ENCODE results near the gene TTF2. TPM values are rescaled to one million over a fixed set of nuclear protein-coding genes. Genes with fewer than 3 reads are reported as not detected.
"Not testable (repeated sequence)": the region's sequence is repeated elsewhere in the genome, so short reads cannot be mapped to it uniquely, and the experiment has no call there.

Gene TTF2
- total and polyA plus RNA-seq, 2 of the 8 experiments (the other 6 are each of a cell fraction or from before 2014, with no cell fraction given) = 16.9 to 89.6 TPM

GRCh38 chr1:117119144-117119543, 59.0 kb downstream of the TTF2 start:
- H3K79me1 ChIP-seq (ENCODE audit: low read depth, low read length); DNase-seq (ENCODE audit: low read depth in 1 of 2, low spot score in 2 of 2); H3K56ac ChIP-seq (replicated peaks; ENCODE audit: insufficient read length, low read depth, low read length); H2BK20ac ChIP-seq (ENCODE audit: low read length); H4K8ac ChIP-seq (ENCODE audit: extremely low read depth, insufficient read depth, low read length); H3K27me3 ChIP-seq (replicated peaks in 1 of 4; ENCODE audit: control insufficient read depth in 3 of 4, extremely low read depth in 1 of 4, insufficient read depth in 3 of 4, low read length in 3 of 4); H2AFZ ChIP-seq (ENCODE audit: low read length); H2BK120ac ChIP-seq (replicated peaks; ENCODE audit: low read depth, low read length); H3K14ac ChIP-seq (ENCODE audit: insufficient read length); H2AK5ac ChIP-seq (ENCODE audit: low read depth, low read length); H2BK15ac ChIP-seq (ENCODE audit: low read length); H4K91ac ChIP-seq (replicated peaks; ENCODE audit: insufficient read length, low read length); H3K27ac ChIP-seq (ENCODE audit: low read depth, low read length); H3K4ac ChIP-seq (replicated peaks; ENCODE audit: insufficient read length, low read depth, low read length); H3K23ac ChIP-seq (ENCODE audit: insufficient read length); H4K5ac ChIP-seq (ENCODE audit: insufficient read length, low read depth, low read length); H3K23me2 ChIP-seq (ENCODE audit: low read depth, low read length); H3K4me3 ChIP-seq (ENCODE audit: extremely low read depth in 1 of 4, insufficient read depth in 2 of 4, low read depth in 3 of 4, low read length in 4 of 4); H3K4me2 ChIP-seq (ENCODE audit: insufficient read depth in 1 of 2, low read depth in 2 of 2, low read length in 2 of 2); H2BK12ac ChIP-seq (ENCODE audit: low read depth, low read length); H3K18ac ChIP-seq (ENCODE audit: extremely low read depth, low read length); H3K79me2 ChIP-seq (ENCODE audit: control insufficient read depth in 1 of 2, insufficient read depth in 2 of 2, low read length in 2 of 2); H4K20me1 ChIP-seq (replicated peaks in 1 of 2; ENCODE audit: control insufficient read depth in 1 of 2, insufficient read depth in 2 of 2, low read length in 2 of 2); H2BK5ac ChIP-seq (ENCODE audit: low read depth, low read length); H3K9ac ChIP-seq (replicated peaks in 1 of 4; ENCODE audit: extremely low read depth in 1 of 4, low read depth in 3 of 4, low read length in 3 of 4); FAIRE-seq; H3K9me3 ChIP-seq (ENCODE audit: insufficient read depth in 2 of 2, low read depth in 1 of 2, low read length in 1 of 2): not testable (repeated sequence)
- ChIA-PET POLR2A (ENCODE audit: partially characterized antibody) (interaction anchor here (0.7 to 1.1 kb wide), 4 partner anchors 8 to 167 kb away, joined by 3 read pairs; partner anchors contain the start of gene TTF2), CTCF (ENCODE audit: partially characterized antibody) (interaction anchor here (0.9 to 13.2 kb wide), 5 partner anchors 10 to 761 kb away, joined by 3 to 114 read pairs (median 3); no protein-coding TSS in a partner anchor)
- 93% methylated on average over 10 of the region's 10 CpGs; no CpG with 5 or more reads in 1 of the 2 experiments for WGBS, 2 experiments (ENCODE audit: extremely low coverage in 1 of 2, insufficient coverage in 1 of 2, insufficient read length in 1 of 2, insufficient replicate concordance in 2 of 2, low coverage in 1 of 2, low lambda C conversion rate in 2 of 2, missing lambda C conversion rate in 1 of 2)
- peaks cover 2 to 14% (median 8%) of the 10 kb centered on the region in 4 experiments for H3K4me1 ChIP-seq (replicated peaks in 1 of 4; ENCODE audit: control insufficient read depth in 3 of 4, insufficient read depth in 4 of 4, low read length in 3 of 4)
- H3K36me3 ChIP-seq (ENCODE audit: control insufficient read depth in 2 of 4, insufficient read depth in 4 of 4, low read length in 3 of 4) = peaks cover 11 to 39% (median 28%) of the 10 kb centered on the region in 4 experiments
